ENCODE measurements around the gene TMSB4Y. TPM values are rescaled to one million over a fixed set of nuclear protein-coding genes. Genes with fewer than 3 reads are reported as not detected.

The TMSB4Y gene
- 0.67 to 0.95 TPM (median 0.87 TPM) in 5 replicates for total RNA-seq (2022; extraction: Qiagen RNA extraction; ENCODE audit: low read depth)

DNA sequence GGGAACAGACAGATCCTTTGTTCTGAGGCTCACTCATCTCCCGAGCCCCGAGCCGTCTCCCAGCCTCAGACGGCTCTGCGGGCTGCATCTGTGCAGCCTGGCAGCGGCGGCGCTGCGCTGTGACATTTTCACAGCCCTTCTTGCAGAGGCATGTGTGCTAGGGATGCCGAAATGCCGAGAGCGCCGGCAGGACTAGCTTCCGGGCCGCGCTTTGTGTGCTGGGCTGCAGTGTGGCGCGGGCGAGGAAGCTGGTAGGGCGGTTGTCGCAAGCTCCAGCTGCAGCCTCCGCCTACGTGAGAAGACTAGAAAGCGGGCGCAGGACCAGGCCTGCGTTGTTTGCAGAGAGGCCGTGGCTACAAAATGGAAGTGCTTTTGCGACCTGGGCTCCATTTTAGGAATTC lies at the start of gene TMSB4Y:
Gene TMSB4Y (plus strand): TSS at position 332 of the 401 bp plus-strand sequence.

Other genes with a start within 250 kb of the TMSB4Y start
- 1.9 to 3.6 TPM (median 2.8 TPM) in 5 replicates for gene UTY, start 223.9 kb upstream of the TMSB4Y start, total RNA-seq (2022; extraction: Qiagen RNA extraction; ENCODE audit: low read depth)